Measurements from ENCODE around the gene NCAPD3. TPM values are rescaled to one million over a fixed set of nuclear protein-coding genes. Genes with fewer than 3 reads are reported as not detected.

Gene NCAPD3
- total and polyA plus RNA-seq, 9 of the 15 experiments (the other 6 are each of a cell fraction or from before 2014, with no cell fraction given): 23.6 to 80.6 (median 58.6) TPM

DNA sequence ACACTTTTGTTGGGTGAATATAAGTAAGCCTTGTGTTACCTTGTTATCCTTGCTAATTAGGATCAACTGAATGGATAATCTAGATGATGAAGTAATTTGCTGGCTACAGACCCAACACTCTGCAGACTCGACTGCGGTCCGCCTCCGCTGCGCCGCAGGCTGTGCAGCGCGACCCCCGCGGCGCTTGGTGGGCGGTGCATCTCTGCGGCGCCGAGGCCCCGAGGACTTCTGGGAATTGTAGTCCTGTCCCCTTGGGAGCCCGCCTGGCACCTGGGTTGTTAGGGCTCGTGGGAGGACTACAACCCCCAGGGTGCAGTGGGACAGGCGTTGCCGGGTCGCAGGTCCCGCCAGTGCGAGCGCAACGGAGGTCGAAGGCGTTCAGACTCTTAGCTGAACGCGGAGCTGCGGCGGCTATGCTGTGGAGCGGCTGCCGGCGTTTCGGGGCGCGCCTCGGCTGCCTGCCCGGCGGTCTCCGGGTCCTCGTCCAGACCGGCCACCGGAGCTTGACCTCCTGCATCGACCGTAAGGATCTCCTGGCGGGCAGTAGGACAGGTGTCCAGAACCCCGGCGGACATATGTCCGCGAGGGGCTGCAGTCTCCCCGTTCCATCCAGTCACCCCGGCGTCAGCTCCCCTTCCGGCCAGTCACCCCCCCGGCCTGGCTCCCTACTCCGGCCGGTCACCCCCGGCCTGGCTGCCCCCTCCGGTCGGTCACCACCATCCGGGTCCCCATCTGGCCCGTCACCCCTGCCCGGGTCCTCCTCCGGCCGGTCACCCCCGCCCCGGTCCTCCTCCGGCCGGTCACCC lies 29.6 kb upstream of the NCAPD3 start, which contains the start of the genes ACAD8 and THYN1 (continued):
- TF ChIP-seq, protein P1, sequence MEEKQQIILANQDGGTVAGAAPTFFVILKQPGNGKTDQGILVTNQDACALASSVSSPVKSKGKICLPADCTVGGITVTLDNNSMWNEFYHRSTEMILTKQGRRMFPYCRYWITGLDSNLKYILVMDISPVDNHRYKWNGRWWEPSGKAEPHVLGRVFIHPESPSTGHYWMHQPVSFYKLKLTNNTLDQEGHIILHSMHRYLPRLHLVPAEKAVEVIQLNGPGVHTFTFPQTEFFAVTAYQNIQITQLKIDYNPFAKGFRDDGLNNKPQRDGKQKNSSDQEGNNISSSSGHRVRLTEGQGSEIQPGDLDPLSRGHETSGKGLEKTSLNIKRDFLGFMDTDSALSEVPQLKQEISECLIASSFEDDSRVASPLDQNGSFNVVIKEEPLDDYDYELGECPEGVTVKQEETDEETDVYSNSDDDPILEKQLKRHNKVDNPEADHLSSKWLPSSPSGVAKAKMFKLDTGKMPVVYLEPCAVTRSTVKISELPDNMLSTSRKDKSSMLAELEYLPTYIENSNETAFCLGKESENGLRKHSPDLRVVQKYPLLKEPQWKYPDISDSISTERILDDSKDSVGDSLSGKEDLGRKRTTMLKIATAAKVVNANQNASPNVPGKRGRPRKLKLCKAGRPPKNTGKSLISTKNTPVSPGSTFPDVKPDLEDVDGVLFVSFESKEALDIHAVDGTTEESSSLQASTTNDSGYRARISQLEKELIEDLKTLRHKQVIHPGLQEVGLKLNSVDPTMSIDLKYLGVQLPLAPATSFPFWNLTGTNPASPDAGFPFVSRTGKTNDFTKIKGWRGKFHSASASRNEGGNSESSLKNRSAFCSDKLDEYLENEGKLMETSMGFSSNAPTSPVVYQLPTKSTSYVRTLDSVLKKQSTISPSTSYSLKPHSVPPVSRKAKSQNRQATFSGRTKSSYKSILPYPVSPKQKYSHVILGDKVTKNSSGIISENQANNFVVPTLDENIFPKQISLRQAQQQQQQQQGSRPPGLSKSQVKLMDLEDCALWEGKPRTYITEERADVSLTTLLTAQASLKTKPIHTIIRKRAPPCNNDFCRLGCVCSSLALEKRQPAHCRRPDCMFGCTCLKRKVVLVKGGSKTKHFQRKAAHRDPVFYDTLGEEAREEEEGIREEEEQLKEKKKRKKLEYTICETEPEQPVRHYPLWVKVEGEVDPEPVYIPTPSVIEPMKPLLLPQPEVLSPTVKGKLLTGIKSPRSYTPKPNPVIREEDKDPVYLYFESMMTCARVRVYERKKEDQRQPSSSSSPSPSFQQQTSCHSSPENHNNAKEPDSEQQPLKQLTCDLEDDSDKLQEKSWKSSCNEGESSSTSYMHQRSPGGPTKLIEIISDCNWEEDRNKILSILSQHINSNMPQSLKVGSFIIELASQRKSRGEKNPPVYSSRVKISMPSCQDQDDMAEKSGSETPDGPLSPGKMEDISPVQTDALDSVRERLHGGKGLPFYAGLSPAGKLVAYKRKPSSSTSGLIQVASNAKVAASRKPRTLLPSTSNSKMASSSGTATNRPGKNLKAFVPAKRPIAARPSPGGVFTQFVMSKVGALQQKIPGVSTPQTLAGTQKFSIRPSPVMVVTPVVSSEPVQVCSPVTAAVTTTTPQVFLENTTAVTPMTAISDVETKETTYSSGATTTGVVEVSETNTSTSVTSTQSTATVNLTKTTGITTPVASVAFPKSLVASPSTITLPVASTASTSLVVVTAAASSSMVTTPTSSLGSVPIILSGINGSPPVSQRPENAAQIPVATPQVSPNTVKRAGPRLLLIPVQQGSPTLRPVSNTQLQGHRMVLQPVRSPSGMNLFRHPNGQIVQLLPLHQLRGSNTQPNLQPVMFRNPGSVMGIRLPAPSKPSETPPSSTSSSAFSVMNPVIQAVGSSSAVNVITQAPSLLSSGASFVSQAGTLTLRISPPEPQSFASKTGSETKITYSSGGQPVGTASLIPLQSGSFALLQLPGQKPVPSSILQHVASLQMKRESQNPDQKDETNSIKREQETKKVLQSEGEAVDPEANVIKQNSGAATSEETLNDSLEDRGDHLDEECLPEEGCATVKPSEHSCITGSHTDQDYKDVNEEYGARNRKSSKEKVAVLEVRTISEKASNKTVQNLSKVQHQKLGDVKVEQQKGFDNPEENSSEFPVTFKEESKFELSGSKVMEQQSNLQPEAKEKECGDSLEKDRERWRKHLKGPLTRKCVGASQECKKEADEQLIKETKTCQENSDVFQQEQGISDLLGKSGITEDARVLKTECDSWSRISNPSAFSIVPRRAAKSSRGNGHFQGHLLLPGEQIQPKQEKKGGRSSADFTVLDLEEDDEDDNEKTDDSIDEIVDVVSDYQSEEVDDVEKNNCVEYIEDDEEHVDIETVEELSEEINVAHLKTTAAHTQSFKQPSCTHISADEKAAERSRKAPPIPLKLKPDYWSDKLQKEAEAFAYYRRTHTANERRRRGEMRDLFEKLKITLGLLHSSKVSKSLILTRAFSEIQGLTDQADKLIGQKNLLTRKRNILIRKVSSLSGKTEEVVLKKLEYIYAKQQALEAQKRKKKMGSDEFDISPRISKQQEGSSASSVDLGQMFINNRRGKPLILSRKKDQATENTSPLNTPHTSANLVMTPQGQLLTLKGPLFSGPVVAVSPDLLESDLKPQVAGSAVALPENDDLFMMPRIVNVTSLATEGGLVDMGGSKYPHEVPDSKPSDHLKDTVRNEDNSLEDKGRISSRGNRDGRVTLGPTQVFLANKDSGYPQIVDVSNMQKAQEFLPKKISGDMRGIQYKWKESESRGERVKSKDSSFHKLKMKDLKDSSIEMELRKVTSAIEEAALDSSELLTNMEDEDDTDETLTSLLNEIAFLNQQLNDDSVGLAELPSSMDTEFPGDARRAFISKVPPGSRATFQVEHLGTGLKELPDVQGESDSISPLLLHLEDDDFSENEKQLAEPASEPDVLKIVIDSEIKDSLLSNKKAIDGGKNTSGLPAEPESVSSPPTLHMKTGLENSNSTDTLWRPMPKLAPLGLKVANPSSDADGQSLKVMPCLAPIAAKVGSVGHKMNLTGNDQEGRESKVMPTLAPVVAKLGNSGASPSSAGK (IDR thresholded peaks at IDR 0.05): no peak
- TF ChIP-seq ZNF449 (CRISPR knock-in tag; IDR thresholded peaks at IDR 0.05): no peak
- TF ChIP-seq ETS2 (tag; IDR thresholded peaks at IDR 0.05; ENCODE audit: borderline replicate concordance, poor library complexity, severe bottlenecking): no peak
- TF ChIP-seq LEF1 (IDR thresholded peaks at IDR 0.05): no peak
- TF ChIP-seq, protein P2, sequence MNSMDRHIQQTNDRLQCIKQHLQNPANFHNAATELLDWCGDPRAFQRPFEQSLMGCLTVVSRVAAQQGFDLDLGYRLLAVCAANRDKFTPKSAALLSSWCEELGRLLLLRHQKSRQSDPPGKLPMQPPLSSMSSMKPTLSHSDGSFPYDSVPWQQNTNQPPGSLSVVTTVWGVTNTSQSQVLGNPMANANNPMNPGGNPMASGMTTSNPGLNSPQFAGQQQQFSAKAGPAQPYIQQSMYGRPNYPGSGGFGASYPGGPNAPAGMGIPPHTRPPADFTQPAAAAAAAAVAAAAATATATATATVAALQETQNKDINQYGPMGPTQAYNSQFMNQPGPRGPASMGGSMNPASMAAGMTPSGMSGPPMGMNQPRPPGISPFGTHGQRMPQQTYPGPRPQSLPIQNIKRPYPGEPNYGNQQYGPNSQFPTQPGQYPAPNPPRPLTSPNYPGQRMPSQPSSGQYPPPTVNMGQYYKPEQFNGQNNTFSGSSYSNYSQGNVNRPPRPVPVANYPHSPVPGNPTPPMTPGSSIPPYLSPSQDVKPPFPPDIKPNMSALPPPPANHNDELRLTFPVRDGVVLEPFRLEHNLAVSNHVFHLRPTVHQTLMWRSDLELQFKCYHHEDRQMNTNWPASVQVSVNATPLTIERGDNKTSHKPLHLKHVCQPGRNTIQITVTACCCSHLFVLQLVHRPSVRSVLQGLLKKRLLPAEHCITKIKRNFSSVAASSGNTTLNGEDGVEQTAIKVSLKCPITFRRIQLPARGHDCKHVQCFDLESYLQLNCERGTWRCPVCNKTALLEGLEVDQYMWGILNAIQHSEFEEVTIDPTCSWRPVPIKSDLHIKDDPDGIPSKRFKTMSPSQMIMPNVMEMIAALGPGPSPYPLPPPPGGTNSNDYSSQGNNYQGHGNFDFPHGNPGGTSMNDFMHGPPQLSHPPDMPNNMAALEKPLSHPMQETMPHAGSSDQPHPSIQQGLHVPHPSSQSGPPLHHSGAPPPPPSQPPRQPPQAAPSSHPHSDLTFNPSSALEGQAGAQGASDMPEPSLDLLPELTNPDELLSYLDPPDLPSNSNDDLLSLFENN (IDR thresholded peaks at IDR 0.05; ENCODE audit: low read depth in 2 of 2, low read length in 2 of 2): 0 out of 4 replicates have a peak, but pooled peaks of 1 of the 2 experiments have one; percentile 56
- TF ChIP-seq POLR2H (tag; IDR thresholded peaks at IDR 0.05; ENCODE audit: low read depth): no peak
- TF ChIP-seq ZNF668 (CRISPR knock-in tag; IDR thresholded peaks at IDR 0.05): no peak
